GM12891 (cell line): ENCODE measurements around the gene LCLAT1.
"Not testable (repeated sequence)": the region's sequence is repeated elsewhere in the genome, so short reads cannot be mapped to it uniquely, and the experiment has no call there.

ENCODE experiments used
- DNase-seq: peaks from one replicate; pipeline ENCODE4 v3.0.0; 2011; ENCODE audit warnings: low spot score; ENCODE audit not compliant: insufficient read length
- FAIRE-seq: peaks from 2 replicates; lab custom pipeline; 2011; peaks lifted over from hg19 to GRCh38; lab: Jason Lieb, UNC
- PAX5 ChIP-seq: IDR thresholded peaks from 2 replicates; pipeline ENCODE4 v1.6.1; 2011; ENCODE audit warnings: low read length, moderate library complexity, mild to moderate bottlenecking; ENCODE audit not compliant: insufficient read depth, severe bottlenecking
- POLR2A ChIP-seq: IDR thresholded peaks from 2 replicates; pipeline ENCODE4 v1.6.1; 2011; ENCODE audit warnings: low read depth, low read length, control low read depth
- POLR2AphosphoS5 ChIP-seq: IDR thresholded peaks from 2 replicates; pipeline ENCODE4 v1.6.1; 2011; ENCODE audit warnings: low read depth, low read length, control low read depth
- POU2F2 ChIP-seq: IDR thresholded peaks from 2 replicates; pipeline ENCODE4 v1.6.1; 2011; ENCODE audit warnings: low read depth, mild to moderate bottlenecking, control low read depth, low read length, moderate library complexity
- SPI1 ChIP-seq: IDR thresholded peaks from 2 replicates; pipeline ENCODE4 v1.6.1; 2011; ENCODE audit warnings: low read depth, low read length, control low read depth
- TAF1 ChIP-seq: IDR thresholded peaks from 2 replicates; pipeline ENCODE4 v1.6.1; 2011; ENCODE audit warnings: low read depth, low read length, control low read depth

LCLAT1 gene

GRCh38 chr2:30484995-30485394 is 37.9 kb downstream of the LCLAT1 start:
- no peak for DNase-seq
- no peak for TF ChIP-seq PAX5
- TF ChIP-seq SPI1: no peak
- TF ChIP-seq TAF1: no peak
- TF ChIP-seq POLR2AphosphoS5: no peak
- TF ChIP-seq POU2F2: no peak
- TF ChIP-seq POLR2A: no peak
- FAIRE-seq: no peak

- FAIRE-seq (peak; percentile 55), DNase-seq (no peak)
Measured at GRCh38 chr2:30486655-30487054, 39.6 kb downstream of the LCLAT1 start.

GRCh38 chr2:30487603-30488002 is 40.6 kb downstream of the LCLAT1 start:
- DNase-seq: no peak
- TF ChIP-seq POLR2AphosphoS5: no peak
- TF ChIP-seq POLR2A: no peak
- TF ChIP-seq PAX5: no peak
- no peak for TF ChIP-seq POU2F2
- no peak for TF ChIP-seq SPI1
- FAIRE-seq: peak; percentile 23

More at GRCh38 chr2:30486655-30487054, 39.6 kb downstream of the LCLAT1 start:
- TF ChIP-seq PAX5 (no peak), TAF1 (no peak), POLR2AphosphoS5 (no peak), POLR2A (no peak), POU2F2 (no peak)

GRCh38 chr2:30488012-30488659 is 41.1 kb downstream of the LCLAT1 start:
- no peak for TF ChIP-seq SPI1
- TF ChIP-seq POLR2A: no peak
- TF ChIP-seq POU2F2: no peak
- TF ChIP-seq PAX5: no peak
- no peak for TF ChIP-seq TAF1
- no peak for TF ChIP-seq POLR2AphosphoS5
- FAIRE-seq (no peak), DNase-seq (no peak)

- FAIRE-seq (no peak), DNase-seq (no peak)
- no peak for TF ChIP-seq POU2F2
- TF ChIP-seq POLR2AphosphoS5: no peak
- TF ChIP-seq POLR2A: no peak
- TF ChIP-seq TAF1: no peak
- TF ChIP-seq SPI1: no peak
Measured at GRCh38 chr2:30491225-30491624, 44.2 kb downstream of the LCLAT1 start.

- DNase-seq: no peak
- TF ChIP-seq POU2F2: no peak
- no peak for TF ChIP-seq PAX5
- TF ChIP-seq SPI1: no peak
- TF ChIP-seq POLR2A: no peak
- no peak for TF ChIP-seq TAF1
- no peak for TF ChIP-seq POLR2AphosphoS5
- FAIRE-seq: no peak
Measured at GRCh38 chr2:30492185-30492584, 45.1 kb downstream of the LCLAT1 start.

- DNase-seq (no peak), FAIRE-seq (no peak)
- TF ChIP-seq TAF1 (no peak), POU2F2 (no peak), SPI1 (no peak), POLR2AphosphoS5 (no peak), PAX5 (no peak), POLR2A (no peak)
Measured at GRCh38 chr2:30492619-30493018, 45.6 kb downstream of the LCLAT1 start.

- TF ChIP-seq POLR2A: no peak
- no peak for TF ChIP-seq TAF1
- no peak for TF ChIP-seq PAX5
- no peak for TF ChIP-seq POLR2AphosphoS5
- DNase-seq (no peak), FAIRE-seq (no peak)
Measured at GRCh38 chr2:30493440-30493839, 46.4 kb downstream of the LCLAT1 start.

GRCh38 chr2:30495896-30496295 is 48.9 kb downstream of the LCLAT1 start:
- DNase-seq, FAIRE-seq: not testable (repeated sequence)
- 0 out of 2 replicates have a peak, but pooled peaks have one; percentile 41 for TF ChIP-seq SPI1

GRCh38 chr2:30499681-30500080 is 52.6 kb downstream of the LCLAT1 start:
- no peak for FAIRE-seq
- no peak for DNase-seq
- TF ChIP-seq POLR2A: no peak
- TF ChIP-seq POLR2AphosphoS5: no peak
- no peak for TF ChIP-seq TAF1
- TF ChIP-seq SPI1: no peak
- no peak for TF ChIP-seq PAX5
- TF ChIP-seq POU2F2: no peak

GRCh38 chr2:30500699-30501098 is 53.7 kb downstream of the LCLAT1 start:
- no peak for TF ChIP-seq POLR2A
- no peak for DNase-seq
- FAIRE-seq: no peak
